Uterus (tissue), 2 donors: ENCODE results near the gene SLC35A3.

ENCODE experiments used
- CTCF ChIP-seq, 4 experiments: fragments of 200-600 bp in 2 of 4; fragments of 450-650 bp in 2 of 4; sonication (generic) in 2 of 4; IDR thresholded peaks; one replicate each; pipeline ENCODE4 v1.5.1; 2016 to 2019; ENCODE audit warnings: antibody characterized with exemption in 4 of 4, mild to moderate bottlenecking in 2 of 4, moderate library complexity in 1 of 4
- POLR2A ChIP-seq, 2 donors: fragments of 450-650 bp; IDR thresholded peaks; one replicate each; pipeline ENCODE4 v1.6.1; 2016; ENCODE audit warnings: antibody characterized with exemption in 2 of 2, mild to moderate bottlenecking in 1 of 2, moderate library complexity in 1 of 2

GRCh38 chr1:100037656-100037926, 67.8 kb downstream of the SLC35A3 start:
- TF ChIP-seq POLR2A (IDR thresholded peaks at IDR 0.05), result no peak
- no peak for TF ChIP-seq CTCF (IDR thresholded peaks at IDR 0.05)
